Stimulated activated CD8-positive, alpha-beta memory T cell treated with anti-CD3 and anti-CD28 coated beads, Interleukin-12 subunit alpha, Interleukin-12 subunit beta, amount 100 ng/mL, for 24 hours (primary cell): ENCODE results near the gene CRK.
"Not testable (repeated sequence)": the region's sequence is repeated elsewhere in the genome, so short reads cannot be mapped to it uniquely, and the experiment has no call there.

Experiments used
- DNase-seq: peaks from one replicate; pipeline ENCODE4 v3.0.0-alpha.2; 2020; ENCODE audit errors: extremely low read depth

Gene CRK

GRCh38 chr17:1423456-1424135, 32.4 kb downstream of the CRK start:
- no peak for DNase-seq

GRCh38 chr17:1422885-1423284, 33.1 kb downstream of the CRK start:
- no peak for DNase-seq

GRCh38 chr17:1421470-1421869, 34.6 kb downstream of the CRK start:
- DNase-seq, result no peak

GRCh38 chr17:1420981-1421380, 35.1 kb downstream of the CRK start:
- no peak for DNase-seq

GRCh38 chr17:1420163-1420562, 35.9 kb downstream of the CRK start:
- DNase-seq, result no peak

GRCh38 chr17:1418476-1418875, 37.6 kb downstream of the CRK start:
- not testable (repeated sequence) for DNase-seq

- DNase-seq, result no peak
Measured at GRCh38 chr17:1416414-1416813, 39.6 kb downstream of the CRK start.

- DNase-seq, result no peak
Measured at GRCh38 chr17:1414634-1415033, 41.4 kb downstream of the CRK start.

- no peak for DNase-seq
Measured at GRCh38 chr17:1414001-1414574, 41.9 kb downstream of the CRK start.

GRCh38 chr17:1413281-1413791, 42.7 kb downstream of the CRK start:
- no peak for DNase-seq

- no peak for DNase-seq
Measured at GRCh38 chr17:1412185-1413110, 43.6 kb downstream of the CRK start.

GRCh38 chr17:1402262-1402586, 53.8 kb downstream of the CRK start:
- DNase-seq, result no peak

GRCh38 chr17:1399679-1400512, 56.1 kb downstream of the CRK start, which contains the start of gene YWHAE:
Gene YWHAE (minus strand): TSS chr17:1400222. CDS start chr17:1400110, 112 bp downstream.
- peak; percentile 93 for DNase-seq

GRCh38 chr17:1398931-1399678, 56.9 kb downstream of the CRK start:
- no peak for DNase-seq

GRCh38 chr17:1398028-1398427, 58.0 kb downstream of the CRK start:
- DNase-seq, result no peak

- not testable (repeated sequence) for DNase-seq
Measured at GRCh38 chr17:1395876-1396665, 60.0 kb downstream of the CRK start.

- no peak for DNase-seq
Measured at GRCh38 chr17:1391577-1391976, 64.5 kb downstream of the CRK start.

- no peak for DNase-seq
Measured at GRCh38 chr17:1390432-1391367, 65.3 kb downstream of the CRK start.
